Breast epithelium (tissue), 3 donors: ENCODE data around the gene TCF23.

Experiments used
- POLR2A ChIP-seq: fragments of 450-650 bp; IDR thresholded peaks from one replicate; pipeline ENCODE4 v1.6.1; 2016; ENCODE audit warnings: antibody characterized with exemption, mild to moderate bottlenecking, moderate library complexity
- TF ChIP-seq, protein P1 (sequence below), 3 donors: fragments of 450-650 bp; IDR thresholded peaks; one replicate each; pipeline ENCODE4 v1.5.1; 2016 to 2017; ENCODE audit warnings: antibody characterized with exemption in 3 of 3, mild to moderate bottlenecking in 3 of 3, moderate library complexity in 3 of 3

DNA sequence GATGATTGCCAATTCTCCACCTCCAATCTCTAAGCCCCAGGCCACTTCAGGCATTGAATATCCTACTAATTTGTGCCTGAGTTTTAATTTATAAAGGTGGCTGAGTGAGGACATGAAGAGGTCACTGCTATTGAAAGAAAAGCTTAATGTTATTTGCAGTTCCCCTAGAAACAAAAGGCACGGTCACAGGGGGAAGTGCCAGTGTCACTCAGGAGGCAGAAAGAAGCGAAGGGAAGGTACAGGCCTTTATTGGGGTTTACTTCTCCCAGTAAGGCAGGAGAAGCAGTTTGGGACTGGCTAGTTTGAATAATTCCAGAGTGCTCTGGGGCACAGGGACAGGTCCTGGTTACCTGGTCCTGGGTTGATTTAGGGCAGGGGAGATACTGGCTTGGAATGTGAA, 26.9 kb upstream of the TCF23 start:
- no peak for TF ChIP-seq POLR2A
- TF ChIP-seq, protein P1, sequence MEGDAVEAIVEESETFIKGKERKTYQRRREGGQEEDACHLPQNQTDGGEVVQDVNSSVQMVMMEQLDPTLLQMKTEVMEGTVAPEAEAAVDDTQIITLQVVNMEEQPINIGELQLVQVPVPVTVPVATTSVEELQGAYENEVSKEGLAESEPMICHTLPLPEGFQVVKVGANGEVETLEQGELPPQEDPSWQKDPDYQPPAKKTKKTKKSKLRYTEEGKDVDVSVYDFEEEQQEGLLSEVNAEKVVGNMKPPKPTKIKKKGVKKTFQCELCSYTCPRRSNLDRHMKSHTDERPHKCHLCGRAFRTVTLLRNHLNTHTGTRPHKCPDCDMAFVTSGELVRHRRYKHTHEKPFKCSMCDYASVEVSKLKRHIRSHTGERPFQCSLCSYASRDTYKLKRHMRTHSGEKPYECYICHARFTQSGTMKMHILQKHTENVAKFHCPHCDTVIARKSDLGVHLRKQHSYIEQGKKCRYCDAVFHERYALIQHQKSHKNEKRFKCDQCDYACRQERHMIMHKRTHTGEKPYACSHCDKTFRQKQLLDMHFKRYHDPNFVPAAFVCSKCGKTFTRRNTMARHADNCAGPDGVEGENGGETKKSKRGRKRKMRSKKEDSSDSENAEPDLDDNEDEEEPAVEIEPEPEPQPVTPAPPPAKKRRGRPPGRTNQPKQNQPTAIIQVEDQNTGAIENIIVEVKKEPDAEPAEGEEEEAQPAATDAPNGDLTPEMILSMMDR (IDR thresholded peaks at IDR 0.05), result no peak
